NCI-H446 (cell line): ENCODE results near the gene EMSY.

Experiments
- DNase-seq, 2 experiments: peaks; one replicate each; lab custom pipeline; 2025; lab: John Stamatoyannopoulos, UW

EMSY gene

GRCh38 chr11:76523147-76523546 is 78.3 kb downstream of the EMSY start:
- DNase-seq: no peak

- DNase-seq: no peak
Observed at GRCh38 chr11:76523786-76524436, 79.1 kb downstream of the EMSY start.

- no peak for DNase-seq
Observed at GRCh38 chr11:76524461-76524860, 79.6 kb downstream of the EMSY start.

- peak in 1 of 2 experiments; percentile 6 for DNase-seq
Observed at GRCh38 chr11:76524919-76525318, 80.1 kb downstream of the EMSY start.

GRCh38 chr11:76526878-76527277 is 82.1 kb downstream of the EMSY start:
- DNase-seq: no peak

- no peak for DNase-seq
Observed at GRCh38 chr11:76542436-76542835, 97.6 kb downstream of the EMSY start.

GRCh38 chr11:76543006-76543703 is 98.3 kb downstream of the EMSY start:
- DNase-seq: no peak

GRCh38 chr11:76550781-76551180 is 106.0 kb downstream of the EMSY start:
- no peak for DNase-seq

GRCh38 chr11:76551400-76551799 is 106.6 kb downstream of the EMSY start:
- DNase-seq: no peak

- no peak for DNase-seq
Observed at GRCh38 chr11:76552987-76553386, 108.2 kb downstream of the EMSY start.

GRCh38 chr11:76553554-76554476 is 109.0 kb downstream of the EMSY start:
- no peak for DNase-seq

- no peak for DNase-seq
Observed at GRCh38 chr11:76554767-76555166, 109.9 kb downstream of the EMSY start.

- no peak for DNase-seq
Observed at GRCh38 chr11:76557466-76557865, 112.6 kb downstream of the EMSY start.

GRCh38 chr11:76558473-76558872 is 113.7 kb downstream of the EMSY start:
- DNase-seq: no peak

- no peak for DNase-seq
Observed at GRCh38 chr11:76558891-76559290, 114.1 kb downstream of the EMSY start.

- no peak for DNase-seq
Observed at GRCh38 chr11:76559346-76559745, 114.5 kb downstream of the EMSY start.

- no peak for DNase-seq
Observed at GRCh38 chr11:76560219-76560618, 115.4 kb downstream of the EMSY start.

GRCh38 chr11:76561245-76561644 is 116.4 kb downstream of the EMSY start:
- DNase-seq: no peak

- no peak for DNase-seq
Observed at GRCh38 chr11:76562541-76562940, 117.7 kb downstream of the EMSY start.

- DNase-seq: no peak
Observed at GRCh38 chr11:76564364-76564763, 119.5 kb downstream of the EMSY start.

GRCh38 chr11:76566811-76567210 is 122.0 kb downstream of the EMSY start:
- no peak for DNase-seq

- DNase-seq: no peak
Observed at GRCh38 chr11:76567261-76567660, 122.4 kb downstream of the EMSY start.

- no peak for DNase-seq
Observed at GRCh38 chr11:76568139-76568538, 123.3 kb downstream of the EMSY start.
